GM18517 (cell line): ENCODE results near the gene PTPN11.
A peak's percentile ranks its signal among the peaks of the same experiment; 100 is the strongest.
"Not testable (repeated sequence)": the region's sequence is repeated elsewhere in the genome, so short reads cannot be mapped to it uniquely, and the experiment has no call there.

Experiments used
- ATAC-seq: cut with Tn5 transposase; IDR thresholded peaks from one replicate; pipeline ENCODE4 v1.9.1; 2021; ENCODE audit warnings: mild to moderate bottlenecking, moderate library complexity; ENCODE audit not compliant: unreplicated experiment

PTPN11 gene

DNA sequence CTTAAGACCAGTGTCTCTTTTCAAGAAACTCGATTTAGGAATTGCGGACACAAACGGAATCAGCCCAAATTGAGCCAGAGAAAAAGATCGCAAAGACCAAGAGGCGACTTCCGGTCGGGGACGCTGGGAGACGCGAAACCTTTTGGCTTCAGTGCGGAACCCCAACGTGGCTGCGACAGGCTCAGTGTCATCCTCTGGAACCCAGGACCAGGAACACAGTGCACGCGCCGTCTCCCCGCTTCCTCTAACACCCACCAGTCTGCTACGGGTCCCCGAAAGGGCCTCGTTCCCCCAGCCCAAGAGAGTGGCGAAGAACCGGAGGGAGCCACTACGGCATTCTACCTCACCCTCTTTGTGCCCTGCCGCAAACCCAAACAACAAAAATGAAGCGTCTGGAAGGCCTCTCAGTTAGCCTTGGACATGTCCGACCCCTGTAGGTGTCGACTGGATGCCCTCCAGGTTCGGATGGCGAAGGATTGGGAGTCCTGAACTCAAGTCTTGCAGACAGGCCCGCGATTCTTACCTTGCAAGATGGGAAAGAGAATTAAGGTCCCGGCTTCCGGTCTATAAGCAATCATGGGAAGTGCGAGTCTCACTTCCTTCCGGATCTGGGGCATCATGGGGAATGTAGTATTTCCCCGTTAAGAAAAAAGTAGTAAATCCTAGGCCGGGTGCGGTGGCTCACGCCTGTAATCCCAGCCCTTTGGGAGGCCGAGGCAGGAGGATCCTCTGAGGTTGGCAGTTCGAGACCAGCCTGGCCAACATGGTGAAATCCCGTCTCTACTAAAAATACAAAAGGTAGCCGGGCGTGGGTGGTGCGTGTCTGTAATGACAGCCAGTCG, 9.5 kb upstream of the PTPN11 start, which contains the start of gene RPL6:
RPL6 (minus strand) TSS at position 542 of the 842 bp plus-strand sequence. CDS start 949 bp downstream, outside the sequence.
- ATAC-seq = peak; percentile 82

DNA sequence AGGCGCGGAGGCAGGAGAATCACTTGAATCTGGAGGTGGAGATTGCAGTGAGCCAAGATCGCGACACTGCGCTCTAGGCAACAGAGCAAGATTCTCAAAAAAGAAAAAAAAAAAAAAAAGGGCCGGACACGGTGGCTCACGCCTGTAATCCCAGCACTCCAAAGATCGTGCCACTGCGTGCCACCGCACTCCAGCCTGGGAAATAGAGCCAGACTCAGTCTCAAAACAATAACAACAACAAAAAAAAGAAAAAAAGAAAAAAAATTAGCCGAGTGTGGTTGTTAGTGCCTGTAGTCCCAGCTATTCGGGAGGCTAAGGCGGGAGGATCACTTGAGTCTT, 8.9 kb upstream of the PTPN11 start:
- no peak for ATAC-seq

- ATAC-seq = no peak
Observed at GRCh38 chr12:112413855-112414625, 4.7 kb upstream of the PTPN11 start.

- ATAC-seq = not testable (repeated sequence)
Observed at GRCh38 chr12:112415457-112415856, 3.3 kb upstream of the PTPN11 start.

DNA sequence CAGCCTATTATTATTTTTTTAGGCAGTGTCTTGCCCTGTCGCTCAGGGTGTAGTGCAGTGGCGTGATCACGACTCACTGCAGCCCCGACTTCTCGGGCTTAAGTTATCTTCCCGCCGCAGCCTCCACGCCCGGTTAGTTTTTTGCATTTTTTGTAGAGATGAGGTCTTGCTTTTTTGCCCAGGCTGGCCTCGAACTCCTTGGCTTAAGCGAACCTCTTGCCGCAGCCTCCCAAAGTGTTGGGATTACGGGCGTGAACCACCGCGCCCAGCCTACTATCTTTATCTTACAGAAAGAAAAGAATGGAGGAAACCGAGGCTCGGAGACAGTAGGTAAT, 507 bp upstream of the PTPN11 start:
- ATAC-seq = no peak

- peak; percentile 27 for ATAC-seq
Observed at GRCh38 chr12:112419297-112420133, 768 bp downstream of the PTPN11 start.

DNA sequence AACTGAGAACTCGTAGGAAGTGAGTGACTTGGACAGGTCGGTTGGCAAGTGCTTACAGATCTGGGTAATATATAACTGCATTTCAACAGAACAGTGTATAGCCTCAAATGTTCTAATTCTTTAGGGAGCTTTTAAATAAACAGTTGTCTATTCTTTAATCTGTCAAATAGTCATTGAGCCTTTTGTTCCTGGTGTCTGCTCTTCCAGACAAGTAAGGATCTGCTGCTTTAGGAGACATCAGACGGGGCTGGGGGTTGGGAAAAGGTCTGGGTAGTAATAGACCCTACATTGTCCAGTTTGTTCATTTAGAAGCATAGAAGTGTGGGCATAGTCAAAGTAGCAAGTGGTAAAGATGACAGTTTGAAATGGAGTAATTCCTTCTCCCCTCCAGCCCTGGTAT, 2.0 kb downstream of the PTPN11 start:
- no peak for ATAC-seq

- ATAC-seq = no peak
Observed at GRCh38 chr12:112421363-112421762, 2.6 kb downstream of the PTPN11 start.

DNA sequence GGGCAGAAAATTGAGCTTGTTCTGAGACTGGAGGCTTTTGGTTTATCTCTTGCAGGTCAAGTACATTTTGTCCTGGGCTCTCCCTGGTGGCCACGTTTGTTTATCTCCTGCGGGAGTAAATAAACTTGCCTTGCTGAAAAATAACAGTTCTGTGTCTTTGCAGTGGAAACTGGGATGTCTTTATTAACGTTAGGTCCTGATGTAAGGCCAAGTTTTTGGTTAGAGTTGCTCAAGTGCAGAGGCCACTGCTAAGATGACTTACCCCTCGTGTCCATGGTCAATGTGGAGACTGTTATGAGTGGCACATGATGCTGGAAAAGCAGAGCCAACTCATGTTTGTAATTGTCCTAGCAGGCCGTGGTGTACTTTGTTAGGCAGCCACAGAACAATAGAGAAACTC, 3.8 kb downstream of the PTPN11 start:
- ATAC-seq = no peak

- no peak for ATAC-seq
Observed at GRCh38 chr12:112424126-112424525, 5.4 kb downstream of the PTPN11 start.

GRCh38 chr12:112425582-112426382, 7.0 kb downstream of the PTPN11 start:
- no peak for ATAC-seq

GRCh38 chr12:112427760-112428159, 9.0 kb downstream of the PTPN11 start:
- no peak for ATAC-seq

- no peak for ATAC-seq
Observed at GRCh38 chr12:112430929-112431328, 12.2 kb downstream of the PTPN11 start.

DNA sequence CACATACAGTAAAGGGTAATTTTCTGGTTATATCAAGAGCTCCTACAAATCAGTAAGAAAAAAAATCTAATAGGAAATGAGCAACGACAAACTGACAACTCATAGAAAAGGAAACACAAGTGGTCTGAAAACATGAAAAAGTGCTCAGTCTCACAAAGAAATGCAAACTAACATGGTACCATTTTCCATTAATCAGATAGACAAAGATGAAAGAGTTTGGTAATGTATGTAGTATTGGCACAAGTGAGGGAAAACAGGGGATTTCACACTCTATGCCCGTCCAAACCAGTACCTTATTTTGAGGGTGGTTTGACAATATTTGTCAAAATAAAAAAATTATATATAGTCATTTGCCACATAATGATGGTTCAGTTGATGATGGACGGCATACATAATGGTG, 13.2 kb downstream of the PTPN11 start:
- no peak for ATAC-seq

- ATAC-seq = no peak
Observed at GRCh38 chr12:112433551-112433950, 14.8 kb downstream of the PTPN11 start.

- not testable (repeated sequence) for ATAC-seq
Observed at GRCh38 chr12:112438645-112439044, 19.9 kb downstream of the PTPN11 start.

DNA sequence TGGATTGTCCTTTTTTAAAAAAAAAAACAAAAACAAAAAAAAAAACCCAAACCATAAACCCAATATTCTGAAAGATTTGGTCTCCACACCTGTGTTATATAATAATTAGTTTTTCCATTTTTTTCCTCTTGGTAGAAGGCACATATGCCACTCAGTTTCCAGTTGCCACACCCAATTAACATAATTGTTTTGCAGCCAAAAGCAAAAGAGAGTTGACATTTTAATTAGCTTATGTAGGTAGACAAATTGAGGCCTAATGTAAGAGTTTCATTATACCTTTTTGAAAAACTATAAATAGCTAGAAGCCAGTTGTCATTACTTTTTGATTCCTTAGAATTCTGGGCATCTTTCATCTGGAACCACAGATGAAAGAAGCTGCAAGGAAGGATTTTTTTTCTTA, 21.0 kb downstream of the PTPN11 start:
- ATAC-seq = no peak

DNA sequence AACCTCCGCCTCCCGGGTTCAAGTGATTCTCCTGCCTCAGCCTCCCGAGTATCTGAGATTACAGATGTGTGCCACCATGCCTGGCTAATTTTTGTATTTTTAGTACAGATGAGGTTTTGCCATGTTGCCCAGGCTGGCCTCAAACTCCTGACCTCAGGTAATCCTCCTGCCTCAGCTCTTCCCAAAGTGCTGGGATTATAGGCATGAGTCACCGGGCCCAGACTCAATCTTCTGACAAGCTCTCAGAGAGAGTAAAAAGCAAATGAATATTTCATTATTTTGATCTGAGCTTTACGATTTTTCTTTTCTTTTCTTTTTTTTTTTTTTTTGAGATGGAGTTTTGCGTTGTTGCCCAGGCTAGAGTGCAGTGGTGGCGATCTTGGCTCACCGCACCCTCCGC, 21.9 kb downstream of the PTPN11 start:
- ATAC-seq = not testable (repeated sequence)

DNA sequence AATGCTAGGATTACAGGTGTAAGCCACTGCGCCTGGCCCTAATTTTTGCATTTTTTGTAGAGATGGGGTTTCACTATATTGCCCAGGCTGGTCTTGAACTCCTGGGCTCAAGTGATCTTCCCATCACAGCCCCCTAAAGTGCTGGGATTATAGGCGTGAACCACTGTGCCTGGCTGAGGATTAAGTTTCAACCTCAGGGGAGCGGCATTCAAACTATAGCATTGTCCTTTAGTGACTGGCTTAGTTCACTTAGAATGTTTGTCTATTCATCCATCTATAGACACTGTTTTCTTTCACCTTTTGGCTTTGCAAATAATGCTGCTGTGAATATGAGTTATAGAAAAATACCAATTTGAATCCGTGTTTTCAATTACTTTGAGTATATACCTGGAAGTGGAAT, 25.2 kb downstream of the PTPN11 start:
- ATAC-seq = no peak

- ATAC-seq = no peak
Observed at GRCh38 chr12:112446008-112446725, 27.4 kb downstream of the PTPN11 start.
